Measurements from ENCODE around the gene DFFB.

Gene DFFB

DNA sequence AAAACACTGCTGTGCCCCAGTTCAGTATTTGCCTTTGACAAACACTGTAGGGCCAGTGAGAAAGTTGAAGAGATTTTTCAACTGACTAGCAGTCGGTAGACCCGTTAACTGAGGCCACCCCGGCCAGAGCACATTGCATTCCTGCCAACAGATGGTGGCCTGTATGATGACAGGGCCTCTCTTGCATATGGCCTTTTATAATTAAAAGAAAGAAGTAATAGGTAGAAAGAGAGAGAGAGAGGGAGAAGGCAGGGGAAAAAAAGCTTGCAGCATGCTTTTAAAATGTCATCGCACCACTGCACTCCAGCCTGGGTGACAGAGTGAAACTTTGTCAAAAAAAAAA, 47.5 kb downstream of the DFFB start:
- Histone ChIP-seq H3K9me3 (ENCODE audit: control insufficient read depth in 5 of 5, low read length in 5 of 5) (no peaks in the 10 kb centered on the region), H3K9ac (ENCODE audit: low read length in 5 of 5) (no peak overlapping the region), H3K27me3 (ENCODE audit: control insufficient read depth in 5 of 5, insufficient read depth in 4 of 5, low read length in 5 of 5) (peaks cover 0 to 7% (median 4%) of the 10 kb centered on the region in 5 donors), H3K36me3 (ENCODE audit: control insufficient read depth in 5 of 5, insufficient read depth in 5 of 5, low read length in 5 of 5) (no peaks in the 10 kb centered on the region), H3K27ac (ENCODE audit: low read depth, low read length) (no peak overlapping the region), H3K4me1 (ENCODE audit: control insufficient read depth in 5 of 5, insufficient read depth in 5 of 5, low read length in 5 of 5) (peaks cover under 1 to 15% (median 2%) of the 10 kb centered on the region in 5 donors), H3K4me3 (ENCODE audit: low read depth in 1 of 5, low read length in 5 of 5) (no peak overlapping the region)

DNA sequence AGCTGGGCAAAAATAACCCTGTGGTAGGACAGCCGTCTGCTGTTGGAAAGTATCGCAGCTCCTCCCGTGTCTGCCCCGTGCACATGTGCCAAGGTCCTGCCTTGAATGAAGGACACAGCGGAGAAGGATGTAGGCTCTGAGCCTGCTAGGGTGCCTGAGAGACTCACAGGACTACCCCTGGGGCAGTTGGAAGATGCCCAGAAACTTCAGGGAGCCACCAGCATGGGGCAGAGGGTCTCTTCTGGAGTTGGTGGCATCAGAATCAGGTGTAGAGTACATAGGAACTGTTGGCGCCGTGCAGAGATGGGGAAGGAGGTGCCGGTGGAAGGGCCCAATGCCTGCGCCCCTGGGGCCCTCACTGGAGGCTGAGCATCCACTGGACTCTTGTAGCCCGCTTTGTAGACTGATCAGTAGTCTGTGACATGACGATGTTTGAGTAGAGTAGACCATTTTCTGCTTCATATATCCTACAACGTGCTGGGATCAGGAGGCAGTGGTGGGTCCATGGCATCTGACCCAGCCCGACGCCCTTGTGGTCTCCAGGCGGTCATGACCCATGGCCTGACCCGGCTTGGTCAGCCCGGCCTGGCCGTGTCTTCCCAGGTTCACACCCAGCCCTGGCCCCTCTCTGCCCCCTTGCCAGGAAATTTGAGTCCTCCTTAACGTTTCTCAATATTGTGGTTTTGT, 48.1 kb downstream of the DFFB start:
- H3K27me3 ChIP-seq (ENCODE audit: control insufficient read depth in 5 of 5, insufficient read depth in 4 of 5, low read length in 5 of 5), result peaks cover 1 to 10% (median 7%) of the 10 kb centered on the region in 5 donors
- H3K4me1 ChIP-seq (ENCODE audit: control insufficient read depth in 5 of 5, insufficient read depth in 5 of 5, low read length in 5 of 5), result peaks cover 0 to 13% (median 0%) of the 10 kb centered on the region in 5 donors
- H3K4me3 ChIP-seq (ENCODE audit: low read depth in 1 of 5, low read length in 5 of 5), result no peak overlapping the region

DNA sequence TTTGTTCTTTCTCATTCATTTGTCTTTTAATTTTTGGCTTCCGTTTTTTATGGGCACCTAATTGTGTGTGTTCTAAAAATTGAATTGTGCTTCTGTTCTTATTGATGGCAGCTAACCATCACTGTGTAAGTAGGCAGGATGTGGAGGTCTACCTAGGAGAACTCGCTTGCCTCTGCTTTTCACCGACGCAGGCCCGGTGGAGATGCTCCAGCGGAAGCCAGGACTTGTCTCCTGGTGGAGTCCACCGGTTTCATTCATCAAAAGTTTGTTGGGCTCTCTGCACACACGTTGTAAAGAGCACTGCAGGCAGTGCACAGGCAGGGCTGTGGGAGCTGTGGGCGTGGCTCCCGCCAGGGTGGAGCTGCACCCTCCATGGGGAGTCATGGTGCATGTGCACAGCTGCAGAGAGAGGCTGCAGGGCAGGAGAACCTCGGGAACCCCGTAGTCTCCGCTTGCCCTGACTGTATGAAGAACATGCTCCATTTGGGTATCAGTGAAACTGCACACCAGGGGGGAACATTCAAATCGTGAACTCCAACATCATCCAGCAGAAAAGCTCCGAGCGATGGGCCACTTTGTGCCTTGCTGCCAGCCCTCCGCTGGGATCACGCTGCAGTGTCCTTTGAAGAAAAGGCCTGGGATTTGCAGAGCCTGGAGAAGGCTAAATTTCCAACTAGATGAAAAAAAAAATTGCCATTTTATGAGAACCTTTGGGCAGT, 48.8 kb downstream of the DFFB start:
- Histone ChIP-seq H3K4me1 (ENCODE audit: control insufficient read depth in 5 of 5, insufficient read depth in 5 of 5, low read length in 5 of 5) (peaks cover 0 to 15% (median 3%) of the 10 kb centered on the region in 5 donors), H3K9ac (ENCODE audit: low read length in 5 of 5) (no peak overlapping the region), H3K9me3 (ENCODE audit: control insufficient read depth in 5 of 5, low read length in 5 of 5) (no peaks in the 10 kb centered on the region), H3K4me3 (ENCODE audit: low read depth in 1 of 5, low read length in 5 of 5) (no peak overlapping the region), H3K27ac (ENCODE audit: low read depth, low read length) (no peak overlapping the region), H3K36me3 (ENCODE audit: control insufficient read depth in 5 of 5, insufficient read depth in 5 of 5, low read length in 5 of 5) (no peaks in the 10 kb centered on the region), H3K27me3 (ENCODE audit: control insufficient read depth in 5 of 5, insufficient read depth in 4 of 5, low read length in 5 of 5) (peaks cover 8 to 17% (median 10%) of the 10 kb centered on the region in 5 donors)

More for the DNA sequence above, 48.1 kb downstream of the DFFB start:
- no peaks in the 10 kb centered on the region for H3K9me3 ChIP-seq (ENCODE audit: control insufficient read depth in 5 of 5, low read length in 5 of 5)
- H3K27ac ChIP-seq (ENCODE audit: low read depth, low read length), result no peak overlapping the region
- no peak overlapping the region for H3K9ac ChIP-seq (ENCODE audit: low read length in 5 of 5)
- no peaks in the 10 kb centered on the region for H3K36me3 ChIP-seq (ENCODE audit: control insufficient read depth in 5 of 5, insufficient read depth in 5 of 5, low read length in 5 of 5)

DNA sequence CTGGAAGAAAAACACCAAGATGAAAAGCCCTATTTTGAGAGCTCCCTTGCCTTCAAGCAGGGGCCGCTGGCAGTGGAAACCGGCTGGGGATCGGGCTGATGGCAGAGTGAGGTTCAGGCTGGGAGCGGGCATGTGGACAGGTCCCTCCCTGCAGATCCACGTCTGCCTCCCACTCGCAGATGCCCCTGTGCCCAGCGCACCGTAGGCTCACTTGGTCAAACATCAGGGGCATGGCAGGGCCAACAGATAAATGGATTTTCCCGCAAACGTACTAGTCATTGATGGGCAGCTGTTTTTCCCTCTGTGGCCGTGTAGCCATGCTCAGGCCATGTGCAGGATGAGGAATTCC, 49.4 kb downstream of the DFFB start:
- no peaks in the 10 kb centered on the region for H3K9me3 ChIP-seq (ENCODE audit: control insufficient read depth in 5 of 5, low read length in 5 of 5)
- peaks cover 0 to 12% (median 3%) of the 10 kb centered on the region in 5 donors for H3K4me1 ChIP-seq (ENCODE audit: control insufficient read depth in 5 of 5, insufficient read depth in 5 of 5, low read length in 5 of 5)
- peaks cover 12 to 22% (median 15%) of the 10 kb centered on the region in 5 donors for H3K27me3 ChIP-seq (ENCODE audit: control insufficient read depth in 5 of 5, insufficient read depth in 4 of 5, low read length in 5 of 5)
- H3K9ac ChIP-seq (ENCODE audit: low read length in 5 of 5), result no peak overlapping the region
- H3K36me3 ChIP-seq (ENCODE audit: control insufficient read depth in 5 of 5, insufficient read depth in 5 of 5, low read length in 5 of 5), result no peaks in the 10 kb centered on the region
- H3K27ac ChIP-seq (ENCODE audit: low read depth, low read length), result no peak overlapping the region
- no peak overlapping the region for H3K4me3 ChIP-seq (ENCODE audit: low read depth in 1 of 5, low read length in 5 of 5)

DNA sequence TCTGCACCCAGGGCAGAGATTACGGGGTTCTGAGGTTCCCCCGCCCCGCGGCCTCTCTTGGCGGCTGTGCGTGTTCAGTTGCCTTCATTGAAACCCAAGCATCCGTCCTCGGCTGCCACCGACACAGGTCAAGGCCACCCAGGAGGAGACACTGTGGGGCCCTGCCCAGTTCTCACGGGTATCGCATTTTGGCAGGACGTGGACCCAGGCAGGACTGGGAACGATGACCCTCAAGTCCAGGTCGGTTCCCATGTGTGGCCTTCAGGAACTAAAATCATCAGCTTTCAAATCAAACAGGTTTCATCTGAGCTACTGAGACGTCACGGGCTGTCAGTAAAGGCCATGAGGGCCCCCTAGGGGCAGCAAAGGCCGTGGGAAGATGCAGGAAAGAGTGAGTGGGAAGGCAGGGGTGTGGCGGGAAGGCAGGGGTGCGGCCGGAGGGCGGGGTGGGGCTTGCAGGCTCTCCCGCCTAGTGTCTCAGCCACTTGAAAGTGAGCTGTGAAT, 49.8 kb downstream of the DFFB start:
- Histone ChIP-seq H3K9me3 (ENCODE audit: control insufficient read depth in 5 of 5, low read length in 5 of 5) (no peaks in the 10 kb centered on the region), H3K4me3 (ENCODE audit: low read depth in 1 of 5, low read length in 5 of 5) (no peak overlapping the region)

DNA sequence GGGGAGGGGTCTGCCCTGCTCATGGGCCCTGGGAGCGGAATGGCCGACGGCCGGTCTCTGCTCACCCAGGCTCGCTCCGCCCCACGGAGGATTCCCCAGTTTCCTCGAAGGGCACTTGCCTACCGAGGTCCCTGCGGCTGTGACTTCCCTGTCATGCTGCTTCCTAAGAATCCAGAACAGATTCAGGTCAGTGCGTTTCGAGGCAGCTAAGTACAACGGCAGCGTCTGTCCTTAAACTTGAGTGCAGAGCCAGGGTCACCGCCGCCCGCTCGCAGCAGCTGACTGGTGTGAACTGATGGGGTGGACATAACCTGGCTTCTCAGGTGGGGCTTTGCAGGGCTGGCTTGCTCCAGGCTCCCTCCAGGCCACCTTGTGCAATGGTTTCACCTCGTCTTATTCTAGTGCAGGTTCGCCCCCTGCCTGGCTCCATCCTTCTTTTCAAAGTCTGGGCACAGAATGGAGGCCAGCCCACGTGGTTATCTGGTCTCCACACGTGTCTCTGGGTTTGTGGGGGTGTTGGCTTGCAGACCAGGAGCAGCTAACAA, 50.4 kb downstream of the DFFB start:
- Histone ChIP-seq H3K9me3 (ENCODE audit: control insufficient read depth in 5 of 5, low read length in 5 of 5) (no peaks in the 10 kb centered on the region), H3K27ac (ENCODE audit: low read depth, low read length) (no peak overlapping the region), H3K9ac (ENCODE audit: low read length in 5 of 5) (no peak overlapping the region), H3K36me3 (ENCODE audit: control insufficient read depth in 5 of 5, insufficient read depth in 5 of 5, low read length in 5 of 5) (no peaks in the 10 kb centered on the region), H3K27me3 (ENCODE audit: control insufficient read depth in 5 of 5, insufficient read depth in 4 of 5, low read length in 5 of 5) (peaks cover 15 to 27% (median 24%) of the 10 kb centered on the region in 5 donors), H3K4me1 (ENCODE audit: control insufficient read depth in 5 of 5, insufficient read depth in 5 of 5, low read length in 5 of 5) (peaks cover 0 to 12% (median 3%) of the 10 kb centered on the region in 5 donors), H3K4me3 (ENCODE audit: low read depth in 1 of 5, low read length in 5 of 5) (no peak overlapping the region)

More for the DNA sequence above, 49.8 kb downstream of the DFFB start:
- Histone ChIP-seq H3K36me3 (ENCODE audit: control insufficient read depth in 5 of 5, insufficient read depth in 5 of 5, low read length in 5 of 5) (no peaks in the 10 kb centered on the region), H3K27me3 (ENCODE audit: control insufficient read depth in 5 of 5, insufficient read depth in 4 of 5, low read length in 5 of 5) (peaks cover 15 to 27% (median 18%) of the 10 kb centered on the region in 5 donors), H3K27ac (ENCODE audit: low read depth, low read length) (no peak overlapping the region), H3K4me1 (ENCODE audit: control insufficient read depth in 5 of 5, insufficient read depth in 5 of 5, low read length in 5 of 5) (peaks cover 0 to 12% (median 3%) of the 10 kb centered on the region in 5 donors), H3K9ac (ENCODE audit: low read length in 5 of 5) (no peak overlapping the region)

DNA sequence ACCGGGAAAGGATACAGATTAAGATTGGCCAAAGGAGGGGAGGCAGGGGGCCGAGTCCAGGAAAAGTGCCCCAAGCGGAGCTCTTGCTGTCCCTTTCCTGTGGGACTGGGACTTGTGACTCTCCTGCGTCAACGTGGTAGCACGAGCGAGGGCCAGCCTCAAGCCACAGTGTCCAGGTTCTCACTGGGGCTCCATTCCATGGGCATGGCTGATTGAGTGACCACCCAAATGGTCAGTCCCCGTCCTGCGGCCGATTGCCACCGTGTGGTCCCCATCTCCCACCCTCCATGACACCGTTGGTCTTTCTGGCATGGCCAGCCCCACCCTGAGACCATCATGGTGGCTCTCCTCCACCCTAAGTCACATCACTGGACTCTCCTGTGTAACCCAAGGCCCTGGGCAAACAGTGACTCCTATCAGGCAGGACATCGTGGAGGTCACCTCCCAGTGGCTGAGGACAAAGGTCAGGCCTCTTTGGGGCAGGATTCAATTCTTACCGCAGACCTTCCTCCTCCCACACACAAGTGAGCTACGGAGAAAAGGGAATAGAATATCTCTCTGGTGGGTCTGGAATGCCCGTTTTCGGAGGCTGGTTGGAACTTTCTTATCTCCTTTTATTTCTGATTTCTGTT, 51.7 kb downstream of the DFFB start:
- no peaks in the 10 kb centered on the region for H3K36me3 ChIP-seq (ENCODE audit: control insufficient read depth in 5 of 5, insufficient read depth in 5 of 5, low read length in 5 of 5)
- H3K9ac ChIP-seq (ENCODE audit: low read length in 5 of 5), result no peak overlapping the region
- no peak overlapping the region for H3K27ac ChIP-seq (ENCODE audit: low read depth, low read length)
- H3K27me3 ChIP-seq (ENCODE audit: control insufficient read depth in 5 of 5, insufficient read depth in 4 of 5, low read length in 5 of 5), result peaks cover 15 to 27% (median 25%) of the 10 kb centered on the region in 5 donors
- peaks cover 0 to 10% (median 3%) of the 10 kb centered on the region in 5 donors for H3K4me1 ChIP-seq (ENCODE audit: control insufficient read depth in 5 of 5, insufficient read depth in 5 of 5, low read length in 5 of 5)
- no peak overlapping the region for H3K4me3 ChIP-seq (ENCODE audit: low read depth in 1 of 5, low read length in 5 of 5)
- no peaks in the 10 kb centered on the region for H3K9me3 ChIP-seq (ENCODE audit: control insufficient read depth in 5 of 5, low read length in 5 of 5)

DNA sequence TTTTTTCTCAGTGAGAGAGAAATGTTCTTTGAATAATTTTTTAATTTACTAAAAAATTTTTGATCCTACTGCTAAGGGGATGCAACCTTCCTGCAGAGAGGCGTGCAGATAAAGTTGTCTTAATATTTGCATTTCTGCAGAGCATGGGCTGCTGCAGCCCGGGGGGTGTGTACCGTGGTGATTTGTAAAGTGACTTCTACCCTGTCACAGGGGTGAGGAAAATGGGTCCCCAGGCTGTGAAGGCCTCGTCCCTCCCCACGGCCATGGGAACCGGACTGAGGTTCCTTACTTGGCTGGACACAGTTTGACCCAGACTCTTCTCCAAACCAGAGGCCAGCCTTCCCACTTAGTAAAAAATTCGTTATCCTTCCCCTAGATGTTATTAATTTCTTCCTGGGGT, 52.3 kb downstream of the DFFB start:
- H3K27ac ChIP-seq (ENCODE audit: low read depth, low read length), result no peak overlapping the region
- H3K27me3 ChIP-seq (ENCODE audit: control insufficient read depth in 5 of 5, insufficient read depth in 4 of 5, low read length in 5 of 5), result peaks cover 15 to 27% (median 25%) of the 10 kb centered on the region in 5 donors
- no peaks in the 10 kb centered on the region for H3K36me3 ChIP-seq (ENCODE audit: control insufficient read depth in 5 of 5, insufficient read depth in 5 of 5, low read length in 5 of 5)
- H3K9me3 ChIP-seq (ENCODE audit: control insufficient read depth in 5 of 5, low read length in 5 of 5), result no peaks in the 10 kb centered on the region
- no peak overlapping the region for H3K9ac ChIP-seq (ENCODE audit: low read length in 5 of 5)
- H3K4me1 ChIP-seq (ENCODE audit: control insufficient read depth in 5 of 5, insufficient read depth in 5 of 5, low read length in 5 of 5), result peaks cover 0 to 10% (median 3%) of the 10 kb centered on the region in 5 donors
- no peak overlapping the region for H3K4me3 ChIP-seq (ENCODE audit: low read depth in 1 of 5, low read length in 5 of 5)

DNA sequence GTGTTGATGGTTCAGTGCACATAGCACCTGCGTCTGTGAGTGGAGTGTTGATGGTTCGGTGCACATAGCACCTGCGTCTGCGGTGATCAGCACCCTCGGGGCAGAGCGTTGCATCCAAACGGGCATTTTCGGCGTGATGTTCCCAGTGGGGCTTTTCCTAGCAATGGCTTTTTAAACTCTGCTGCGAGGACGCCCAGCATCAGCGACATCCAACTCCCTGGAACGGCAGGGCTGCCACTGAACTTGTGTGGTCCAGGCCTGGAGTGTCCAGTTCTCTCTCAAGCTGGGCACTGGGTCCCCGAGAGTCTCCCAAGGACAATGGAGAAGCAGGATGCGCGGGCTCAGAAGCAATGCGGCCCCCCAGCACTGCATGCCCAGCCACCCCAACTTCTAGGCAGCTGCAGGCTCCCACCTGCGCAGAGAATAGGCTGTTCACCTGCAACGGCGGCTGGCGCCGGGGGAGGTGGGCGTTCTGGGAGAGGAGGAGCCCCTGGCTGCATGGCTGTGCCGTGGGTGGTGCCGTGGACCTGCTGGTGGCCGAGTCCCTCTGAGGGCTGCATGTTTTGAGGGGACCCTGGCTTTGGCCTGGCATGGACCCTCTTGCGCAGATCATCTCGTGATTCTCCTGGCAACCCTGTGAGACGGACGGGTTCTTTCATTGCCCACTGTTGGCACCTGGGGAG, 52.9 kb downstream of the DFFB start:
- no peak overlapping the region for H3K27ac ChIP-seq (ENCODE audit: low read depth, low read length)
- H3K9ac ChIP-seq (ENCODE audit: low read length in 5 of 5), result no peak overlapping the region
- no peaks in the 10 kb centered on the region for H3K36me3 ChIP-seq (ENCODE audit: control insufficient read depth in 5 of 5, insufficient read depth in 5 of 5, low read length in 5 of 5)
- H3K4me3 ChIP-seq (ENCODE audit: low read depth in 1 of 5, low read length in 5 of 5), result no peak overlapping the region
- H3K27me3 ChIP-seq (ENCODE audit: control insufficient read depth in 5 of 5, insufficient read depth in 4 of 5, low read length in 5 of 5), result peaks cover 15 to 29% (median 27%) of the 10 kb centered on the region in 5 donors
- H3K9me3 ChIP-seq (ENCODE audit: control insufficient read depth in 5 of 5, low read length in 5 of 5), result no peaks in the 10 kb centered on the region
- peaks cover 0 to 10% (median 3%) of the 10 kb centered on the region in 5 donors for H3K4me1 ChIP-seq (ENCODE audit: control insufficient read depth in 5 of 5, insufficient read depth in 5 of 5, low read length in 5 of 5)

Data from subcutaneous abdominal adipose tissue (tissue), 5 donors.